Posterior vena cava (tissue), 2 donors: ENCODE measurements around the gene ENOX1. TPM values are rescaled to one million over a fixed set of nuclear protein-coding genes. Genes with fewer than 3 reads are reported as not detected.

ENCODE experiments used
- DNase-seq: peaks from one replicate; pipeline ENCODE4 v3.0.0-alpha.2; 2020; ENCODE audit warnings: low spot score
- intact Hi-C, 2 donors: fragments of 100-400 bp; cut with DNase I; formaldehyde crosslinking; loops; one replicate each; pipeline versions ENCODE4 v1.14.1 to v1.14.2; 2022 to 2023
- total RNA-seq, 2 donors: library from RNA; stranded (reverse); fragmentation: NEBNext Ultra II Directional; extraction: Animal tissue kit (Norgen Biotek cat#: 25700); gene quantifications; one replicate each; pipeline ENCODE4 v1.2.1, GENCODE V29; 2021
- donor health status: DM: yes; HTN: yes; CAD: no.
- donor health status: DM: yes; HTN: yes; CAD: no.

The ENOX1 gene
- total RNA-seq, 2 donors from 2014 or later, result 2.7 to 5.3 TPM

- intact Hi-C loops, result no loop called here
Observed at GRCh38 chr13:43295825-43296564, 490.8 kb downstream of the ENOX1 start.

DNA sequence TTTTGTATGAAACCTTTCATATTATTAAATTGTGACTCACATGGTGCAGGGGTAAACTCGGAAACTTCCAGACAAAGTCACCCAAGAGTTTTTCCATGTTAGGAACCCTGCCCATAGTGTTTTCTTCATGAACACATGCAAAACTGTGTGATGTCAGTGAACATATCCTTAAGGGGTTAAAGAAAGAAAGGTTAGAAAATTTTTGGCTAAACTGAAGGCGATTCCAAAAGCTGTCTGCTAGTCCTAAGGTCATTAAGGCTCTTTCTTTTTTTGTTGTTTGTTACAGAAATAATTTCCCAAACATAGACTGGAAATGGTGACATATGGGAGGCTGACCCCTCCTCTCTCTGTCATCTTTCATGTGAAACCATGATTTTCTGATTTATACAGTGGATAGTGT, 491.5 kb downstream of the ENOX1 start:
- DNase-seq, result no peak
- intact Hi-C loops, result no loop called here

More at GRCh38 chr13:43295825-43296564, 490.8 kb downstream of the ENOX1 start:
- no peak for DNase-seq

GRCh38 chr13:43294412-43294811, 492.4 kb downstream of the ENOX1 start:
- intact Hi-C loops, result no loop called here
- no peak for DNase-seq

GRCh38 chr13:43293986-43294385, 492.8 kb downstream of the ENOX1 start:
- intact Hi-C loops, result no loop called here
- DNase-seq, result no peak

DNA sequence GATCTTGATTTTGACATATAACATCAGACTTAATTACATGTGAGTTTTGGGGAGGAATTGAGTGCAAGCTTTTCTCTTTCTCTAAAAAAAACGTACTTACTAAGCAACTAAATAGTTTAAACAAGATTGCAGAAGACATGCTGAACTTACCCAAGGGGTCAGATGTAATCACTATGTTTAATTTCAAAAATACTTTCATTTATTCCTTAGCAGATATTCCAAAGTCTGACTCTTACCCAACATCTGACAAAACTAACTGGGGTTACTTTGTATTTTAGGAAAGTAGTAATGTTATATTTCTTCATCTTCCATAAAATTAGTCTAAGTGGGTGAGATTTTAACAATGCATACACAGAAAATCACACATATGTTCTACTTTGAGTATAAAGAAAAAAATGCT, 493.2 kb downstream of the ENOX1 start:
- intact Hi-C loops, result no loop called here
- DNase-seq, result no peak

- DNase-seq, result no peak
- intact Hi-C loops, result no loop called here
Observed at GRCh38 chr13:43293008-43293407, 493.8 kb downstream of the ENOX1 start.

- no peak for DNase-seq
Observed at GRCh38 chr13:43291287-43292060, 495.3 kb downstream of the ENOX1 start.

DNA sequence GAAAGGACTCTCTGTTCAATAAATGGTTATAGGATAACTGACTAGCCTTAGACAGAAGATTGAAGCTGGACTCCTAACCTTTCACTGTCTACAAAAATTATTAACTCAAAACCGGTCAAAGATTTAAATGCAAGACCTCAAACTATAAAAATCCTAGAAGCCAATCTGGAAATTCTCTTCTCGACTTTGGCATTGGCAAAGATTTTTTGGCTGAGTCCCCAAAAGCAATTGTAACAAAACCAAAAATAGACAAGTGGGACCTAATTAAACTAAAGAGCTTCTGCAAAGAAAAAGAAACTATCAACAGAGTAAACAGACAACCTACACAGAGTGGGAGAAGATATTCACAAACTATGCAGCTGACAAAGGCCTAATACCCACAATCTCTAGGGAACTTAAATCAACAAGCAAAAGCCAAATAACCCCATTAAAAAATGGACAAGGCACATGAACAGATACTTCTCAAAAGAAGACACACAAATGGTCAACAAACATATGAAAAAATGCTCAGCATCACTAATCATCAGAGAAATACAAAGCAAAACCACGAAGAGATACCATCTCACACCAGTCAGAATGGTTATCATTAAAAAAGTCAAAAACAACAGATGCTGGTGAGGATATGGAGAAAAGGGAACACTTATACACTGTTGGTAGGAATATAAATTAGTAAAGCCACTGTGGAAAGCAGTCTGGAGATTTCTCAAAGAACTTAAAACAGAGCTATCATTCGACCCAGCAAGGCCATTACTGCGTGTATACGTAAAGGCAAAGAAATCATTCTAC, 497.1 kb downstream of the ENOX1 start:
- intact Hi-C loops, result no loop called here
- no peak for DNase-seq

More at GRCh38 chr13:43291287-43292060, 495.3 kb downstream of the ENOX1 start:
- intact Hi-C loops, result no loop called here

DNA sequence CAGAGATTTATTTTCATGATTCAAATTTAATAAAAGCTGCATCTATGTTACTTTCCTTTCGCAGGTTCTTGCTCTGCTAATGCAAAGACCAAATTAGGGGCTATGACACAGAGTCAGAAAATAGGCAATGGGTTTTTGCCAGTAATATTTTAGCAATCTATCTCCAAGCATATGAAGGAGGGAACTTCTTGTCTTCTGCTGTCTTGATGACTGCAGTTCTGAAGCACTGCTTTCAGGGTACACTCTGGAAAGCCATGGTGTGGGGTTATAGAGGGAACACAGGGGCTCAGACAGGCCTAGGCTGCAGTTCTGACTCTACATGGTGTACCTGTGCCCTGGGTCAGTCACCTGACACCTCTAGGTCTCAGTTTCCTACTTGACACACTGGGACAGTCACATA, 500.0 kb downstream of the ENOX1 start:
- intact Hi-C loops, result no loop called here
- DNase-seq, result no peak

GRCh38 chr13:43285933-43286597, 500.7 kb downstream of the ENOX1 start:
- no peak for DNase-seq
- intact Hi-C loops, result no loop called here

- intact Hi-C loops, result no loop called here
Observed at GRCh38 chr13:43284162-43284561, 502.6 kb downstream of the ENOX1 start.

DNA sequence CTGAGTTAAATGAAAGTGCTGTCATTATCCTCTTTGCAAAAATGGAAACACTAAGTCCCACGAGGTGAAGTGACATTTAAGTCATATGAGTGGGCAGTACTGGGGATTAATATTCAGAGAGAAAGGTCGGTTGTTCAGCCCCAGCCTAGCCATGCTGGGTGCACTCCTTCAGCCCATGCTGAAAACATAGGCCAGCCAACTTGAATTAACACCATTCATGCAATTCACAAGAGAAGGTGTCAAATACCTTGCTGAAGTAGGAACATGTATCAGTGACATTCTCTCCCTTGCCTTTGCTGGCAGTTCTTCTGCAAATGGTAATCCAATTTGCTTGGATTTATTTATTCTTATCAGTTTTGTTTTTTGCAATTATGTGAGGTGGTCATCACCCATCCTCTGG, 507.1 kb downstream of the ENOX1 start:
- no peak for DNase-seq
- intact Hi-C loops, result no loop called here

More at GRCh38 chr13:43284162-43284561, 502.6 kb downstream of the ENOX1 start:
- no peak for DNase-seq

DNA sequence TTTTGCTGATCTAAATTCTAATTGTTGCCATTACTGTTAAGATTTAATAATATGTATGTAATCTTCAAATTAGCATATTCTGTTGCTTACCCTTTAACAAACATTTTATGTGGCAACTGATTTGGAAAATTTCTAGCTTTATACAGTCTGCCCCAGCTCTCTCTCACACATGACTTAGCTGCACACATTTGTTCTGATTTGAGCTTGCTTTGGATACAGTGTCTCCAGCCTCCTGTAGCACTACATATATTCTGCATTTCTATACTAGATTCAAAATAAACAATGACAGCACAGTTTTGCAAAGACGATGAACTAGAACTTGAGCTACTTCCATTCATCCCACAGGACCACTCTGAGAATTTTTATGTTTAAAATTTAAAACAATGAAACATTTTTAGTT, 508.6 kb downstream of the ENOX1 start:
- DNase-seq, result no peak
- intact Hi-C loops, result no loop called here

GRCh38 chr13:43277142-43277541, 509.6 kb downstream of the ENOX1 start:
- DNase-seq, result no peak
- intact Hi-C loops, result no loop called here

GRCh38 chr13:43274881-43275280, 511.9 kb downstream of the ENOX1 start:
- intact Hi-C loops, result no loop called here
- no peak for DNase-seq

DNA sequence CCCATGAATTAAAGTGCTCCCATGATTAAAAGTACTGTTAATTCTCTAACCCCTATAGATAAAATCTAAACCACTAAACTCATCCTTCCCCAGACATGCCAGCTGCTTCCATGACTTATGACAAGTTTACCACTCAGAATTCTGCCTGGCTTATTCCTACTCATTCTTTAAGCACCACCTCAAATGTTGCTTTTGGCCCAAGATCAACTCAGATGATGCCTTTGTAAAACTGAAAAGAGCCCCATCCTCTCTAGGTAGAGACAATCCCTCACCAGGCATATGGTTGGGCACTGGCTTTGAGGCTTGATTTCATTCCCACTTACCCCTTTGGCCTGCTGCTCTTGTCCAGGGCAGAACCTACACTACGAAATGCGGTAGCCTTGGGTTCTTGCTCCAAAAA, 513.4 kb downstream of the ENOX1 start:
- intact Hi-C loops, result no loop called here
- no peak for DNase-seq

DNA sequence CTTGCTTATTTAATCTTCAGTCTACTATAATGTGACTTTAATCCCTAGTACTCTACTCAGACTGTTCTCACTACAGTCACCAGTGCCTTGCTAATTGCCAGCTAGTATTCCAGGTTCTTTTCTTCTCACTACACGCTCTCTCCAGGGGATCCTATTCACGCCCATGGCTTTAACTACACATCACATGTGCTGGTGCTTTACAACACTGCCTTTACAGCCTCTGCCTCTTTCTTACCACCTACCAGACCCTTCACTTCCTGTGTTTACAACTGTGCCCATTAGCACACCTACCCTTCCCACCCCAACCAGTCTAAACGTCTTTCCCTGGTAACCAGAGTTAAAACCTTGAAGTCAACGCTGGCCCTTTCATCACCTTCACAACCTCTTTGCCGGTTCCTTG, 513.9 kb downstream of the ENOX1 start:
- intact Hi-C loops, result no loop called here

GRCh38 chr13:43271152-43271551, 515.6 kb downstream of the ENOX1 start:
- intact Hi-C loops, result no loop called here
- no peak for DNase-seq

More for the DNA sequence above, 513.9 kb downstream of the ENOX1 start:
- no peak for DNase-seq

- intact Hi-C loops, result no loop called here
- no peak for DNase-seq
Observed at GRCh38 chr13:43270130-43270830, 516.5 kb downstream of the ENOX1 start.
